DOHH2 (cell line): ENCODE measurements around the gene ARSD.

ENCODE experiments used
- H3F3A ChIP-seq: fragments of 200-600 bp; sonication (generic), shearing (Covaris generic); 2 replicates; pipeline ENCODE4 v1.6.0; 2016; ENCODE audit warnings: antibody characterized with exemption, mild to moderate bottlenecking; ENCODE audit not compliant: control insufficient read depth, insufficient read depth
- H3K27ac ChIP-seq: fragments of 200-600 bp; sonication (generic); 2 replicates; pipeline ENCODE4 v1.5.1; 2014; ENCODE audit warnings: low read depth, mild to moderate bottlenecking, low read length, moderate library complexity
- H3K27me3 ChIP-seq: fragments of 200-600 bp; sonication (generic); 2 replicates; pipeline ENCODE4 v1.6.1; 2014; ENCODE audit warnings: mild to moderate bottlenecking, low read length, mixed read lengths; ENCODE audit not compliant: control insufficient read depth
- H3K36me3 ChIP-seq: fragments of 200-600 bp; sonication (generic); 2 replicates; pipeline ENCODE4 v1.6.1; 2014; ENCODE audit warnings: mild to moderate bottlenecking, low read length, moderate library complexity, mixed read lengths; ENCODE audit not compliant: control insufficient read depth
- H3K4me1 ChIP-seq: fragments of 200-600 bp; sonication (generic); 2 replicates; pipeline ENCODE4 v1.6.1; 2014; ENCODE audit warnings: mild to moderate bottlenecking, low read length, mixed read lengths; ENCODE audit not compliant: control insufficient read depth
- H3K4me2 ChIP-seq: fragments of 200-600 bp; sonication (generic); 2 replicates; pipeline ENCODE4 v1.6.0; 2014; ENCODE audit warnings: mild to moderate bottlenecking, low read length, moderate library complexity
- H3K4me3 ChIP-seq: fragments of 200-600 bp; sonication (generic); 2 replicates; pipeline ENCODE4 v1.5.1; 2014; ENCODE audit warnings: mild to moderate bottlenecking, low read length, mixed read lengths
- H3K79me2 ChIP-seq: fragments of 200-600 bp; sonication (generic); 2 replicates; pipeline ENCODE4 v1.6.1; 2014; ENCODE audit warnings: mild to moderate bottlenecking, low read length, mixed read lengths; ENCODE audit not compliant: control insufficient read depth
- H3K9me2 ChIP-seq: fragments of 200-600 bp; sonication (generic); replicated peaks from 2 replicates; pipeline ENCODE4 v1.6.1; 2014; ENCODE audit warnings: mild to moderate bottlenecking, low read length, mixed read lengths; ENCODE audit not compliant: control insufficient read depth
- H3K9me3 ChIP-seq: fragments of 200-600 bp; sonication (generic); 2 replicates; pipeline ENCODE4 v1.6.1; 2014; ENCODE audit warnings: antibody characterized with exemption, low read length, mixed read lengths; ENCODE audit not compliant: control insufficient read depth, insufficient read depth
- H4K20me1 ChIP-seq: fragments of 200-600 bp; sonication (generic); 2 replicates; pipeline ENCODE4 v1.6.0; 2014; ENCODE audit warnings: low read depth, mild to moderate bottlenecking, antibody characterized with exemption, low read length, moderate library complexity; ENCODE audit not compliant: control insufficient read depth, insufficient read depth
- EZH2phosphoT487 ChIP-seq: fragments of 200-600 bp; sonication (generic); IDR thresholded peaks from 2 replicates; pipeline ENCODE4 v1.6.1; 2017; ENCODE audit warnings: borderline replicate concordance, mild to moderate bottlenecking, antibody characterized with exemption, low read length, moderate library complexity, mixed read lengths
- TF ChIP-seq, protein P1 (sequence below): fragments of 200-600 bp; sonication (generic); IDR thresholded peaks from one replicate; pipeline ENCODE4 v1.5.1; 2014; ENCODE audit warnings: antibody characterized with exemption, mild to moderate bottlenecking, low read depth, low read length; ENCODE audit not compliant: poor library complexity, severe bottlenecking

The ARSD gene

GRCh38 chrX:2962381-2962780, 33.2 kb upstream of the ARSD start:
- no peaks in the 10 kb centered on the region for H3F3A ChIP-seq
- no peaks in the 10 kb centered on the region for H3K27me3 ChIP-seq
- no peak overlapping the region for H3K27ac ChIP-seq
- TF ChIP-seq, protein P1, sequence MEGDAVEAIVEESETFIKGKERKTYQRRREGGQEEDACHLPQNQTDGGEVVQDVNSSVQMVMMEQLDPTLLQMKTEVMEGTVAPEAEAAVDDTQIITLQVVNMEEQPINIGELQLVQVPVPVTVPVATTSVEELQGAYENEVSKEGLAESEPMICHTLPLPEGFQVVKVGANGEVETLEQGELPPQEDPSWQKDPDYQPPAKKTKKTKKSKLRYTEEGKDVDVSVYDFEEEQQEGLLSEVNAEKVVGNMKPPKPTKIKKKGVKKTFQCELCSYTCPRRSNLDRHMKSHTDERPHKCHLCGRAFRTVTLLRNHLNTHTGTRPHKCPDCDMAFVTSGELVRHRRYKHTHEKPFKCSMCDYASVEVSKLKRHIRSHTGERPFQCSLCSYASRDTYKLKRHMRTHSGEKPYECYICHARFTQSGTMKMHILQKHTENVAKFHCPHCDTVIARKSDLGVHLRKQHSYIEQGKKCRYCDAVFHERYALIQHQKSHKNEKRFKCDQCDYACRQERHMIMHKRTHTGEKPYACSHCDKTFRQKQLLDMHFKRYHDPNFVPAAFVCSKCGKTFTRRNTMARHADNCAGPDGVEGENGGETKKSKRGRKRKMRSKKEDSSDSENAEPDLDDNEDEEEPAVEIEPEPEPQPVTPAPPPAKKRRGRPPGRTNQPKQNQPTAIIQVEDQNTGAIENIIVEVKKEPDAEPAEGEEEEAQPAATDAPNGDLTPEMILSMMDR, result no peak
- no peak for TF ChIP-seq EZH2phosphoT487
- no peaks in the 10 kb centered on the region for H3K9me3 ChIP-seq
- no peak overlapping the region for H3K4me3 ChIP-seq
- no peak overlapping the region for H3K4me2 ChIP-seq
- H3K79me2 ChIP-seq, result no peaks in the 10 kb centered on the region
- H4K20me1 ChIP-seq, result no peaks in the 10 kb centered on the region
- H3K9me2 ChIP-seq, result no peaks in the 10 kb centered on the region
- no peaks in the 10 kb centered on the region for H3K4me1 ChIP-seq
- H3K36me3 ChIP-seq, result no peaks in the 10 kb centered on the region

DNA sequence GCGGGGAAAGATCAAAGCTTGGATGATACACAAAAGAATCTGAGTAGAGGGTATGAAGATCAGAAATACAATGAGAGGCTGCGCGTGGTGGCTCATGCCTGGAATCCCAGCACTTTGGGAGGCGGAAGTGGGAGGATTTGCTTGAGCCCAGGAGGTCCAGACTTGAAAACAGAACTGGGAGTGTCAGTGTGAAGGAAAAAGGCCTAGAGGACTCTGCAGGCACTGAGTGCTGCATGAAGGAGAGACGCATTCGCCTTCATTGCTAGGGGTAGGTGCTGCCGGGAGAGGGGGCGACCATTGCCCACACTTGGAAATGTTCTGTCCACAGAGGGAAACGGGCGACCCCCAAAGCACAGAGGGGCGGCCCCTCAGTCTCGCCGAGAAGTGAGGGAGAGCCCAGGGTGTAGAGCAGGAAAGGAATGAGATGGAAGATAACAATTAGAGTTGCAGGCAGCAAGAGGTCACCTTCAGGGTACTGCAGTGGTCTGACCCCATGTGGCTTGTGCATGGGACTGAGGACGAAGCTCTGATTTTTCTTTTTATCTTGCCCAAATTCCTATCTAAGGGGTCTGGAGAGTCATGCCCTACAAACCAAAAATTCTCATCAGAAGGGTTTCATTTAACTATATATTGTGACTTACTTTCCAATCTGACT, 31.8 kb upstream of the ARSD start:
- H3K4me1 ChIP-seq, result no peaks in the 10 kb centered on the region
- H3F3A ChIP-seq, result no peaks in the 10 kb centered on the region
- H3K27me3 ChIP-seq, result no peaks in the 10 kb centered on the region
- H3K4me2 ChIP-seq, result no peak overlapping the region
- H3K9me3 ChIP-seq, result no peaks in the 10 kb centered on the region
- H3K4me3 ChIP-seq, result no peak overlapping the region
- no peaks in the 10 kb centered on the region for H4K20me1 ChIP-seq
- H3K9me2 ChIP-seq, result no peaks in the 10 kb centered on the region
- no peak overlapping the region for H3K27ac ChIP-seq
- TF ChIP-seq, protein P1, result no peak
- TF ChIP-seq EZH2phosphoT487, result no peak
- no peaks in the 10 kb centered on the region for H3K36me3 ChIP-seq
- H3K79me2 ChIP-seq, result no peaks in the 10 kb centered on the region

GRCh38 chrX:2958199-2958598, 29.1 kb upstream of the ARSD start:
- H3K4me2 ChIP-seq, result no peak overlapping the region
- TF ChIP-seq EZH2phosphoT487, result no peak
- TF ChIP-seq, protein P1, result no peak
- no peaks in the 10 kb centered on the region for H3K27me3 ChIP-seq
- H3K36me3 ChIP-seq, result no peaks in the 10 kb centered on the region
- H3K4me1 ChIP-seq, result no peaks in the 10 kb centered on the region
- no peaks in the 10 kb centered on the region for H3K79me2 ChIP-seq
- H4K20me1 ChIP-seq, result no peaks in the 10 kb centered on the region
- no peaks in the 10 kb centered on the region for H3K9me3 ChIP-seq
- H3K9me2 ChIP-seq, result no peaks in the 10 kb centered on the region
- no peak overlapping the region for H3K4me3 ChIP-seq
- no peak overlapping the region for H3K27ac ChIP-seq
- no peaks in the 10 kb centered on the region for H3F3A ChIP-seq
